Naive thymus-derived CD8-positive, alpha-beta T cell (primary cell): ENCODE data around the gene BABAM2. TPM values are rescaled to one million over a fixed set of nuclear protein-coding genes. Genes with fewer than 3 reads are reported as not detected.

Experiments used
- ATAC-seq, 2 donors: fragments of 150-1000 bp; cut with Tn5 transposase in 1 of 2; sonication (Bioruptor Pico), chemical (Tn5 transposase) in 1 of 2; 1 replicate in 1 of 2; 2 replicates in 1 of 2; pipeline ENCODE4 v1.10.0; 2021; ENCODE audit warnings: mild to moderate bottlenecking in 2 of 2, moderate library complexity in 2 of 2
- POLR2A ChIA-PET: fragments of 350-600 bp; sonication (Branson Sonifier 250); formaldehyde crosslinking; loops from one replicate; lab custom pipeline; 2021; ENCODE audit warnings: antibody characterized with exemption; lab: Charles Lee
- DNase-seq, 10 donors: peaks; one replicate each; pipeline versions ENCODE4 v3.0.0 to v3.0.0-alpha.2; 2020 to 2022
- H3K27ac Mint-ChIP-seq, 10 donors: one replicate each; pipeline ENCODE4 v1.8.0; 2020 to 2022; ENCODE audit warnings: mild to moderate bottlenecking in 10 of 10, mixed read lengths in 10 of 10, moderate library complexity in 4 of 10, inconsistent platforms in 1 of 10
- H3K27me3 Mint-ChIP-seq, 5 donors: one replicate each; pipeline ENCODE4 v1.8.0; 2021 to 2022; ENCODE audit warnings: mixed read lengths in 5 of 5
- H3K36me3 Mint-ChIP-seq, 3 donors: one replicate each; pipeline ENCODE4 v1.8.0; 2020 to 2022; ENCODE audit warnings: mixed read lengths in 3 of 3, mild to moderate bottlenecking in 2 of 3, inconsistent platforms in 1 of 3
- H3K4me1 Mint-ChIP-seq, 4 donors: one replicate each; pipeline ENCODE4 v1.8.0; 2021 to 2022; ENCODE audit warnings: mixed read lengths in 4 of 4
- H3K4me3 Mint-ChIP-seq, 10 donors: one replicate each; pipeline ENCODE4 v1.8.0; 2020 to 2022; ENCODE audit warnings: mild to moderate bottlenecking in 10 of 10, mixed read lengths in 10 of 10, moderate library complexity in 6 of 10, inconsistent platforms in 1 of 10
- H3K9me3 Mint-ChIP-seq, 9 donors: one replicate each; pipeline ENCODE4 v1.8.0; 2020 to 2022; ENCODE audit warnings: mixed read lengths in 9 of 9, mild to moderate bottlenecking in 3 of 9, inconsistent platforms in 1 of 9, moderate library complexity in 1 of 9
- polyA plus RNA-seq, 3 donors: library from polyadenylated mRNA; unstranded; fragments of 300-500 nt; fragmentation: Illumina TruSeq; gene quantifications; one replicate each; pipeline ENCODE4 v1.2.3, GENCODE V29; 2021
- total RNA-seq, 8 experiments: library from RNA in 2 of 8; stranded (reverse) in 2 of 8; gene quantifications; one replicate each; pipeline ENCODE4 v1.2.3 and lab custom pipeline; 2021 to 2026

BABAM2 gene
- total and polyA plus RNA-seq, 5 experiments from 2014 or later, result 29.6 to 60.2 (median 50.5) TPM

DNA sequence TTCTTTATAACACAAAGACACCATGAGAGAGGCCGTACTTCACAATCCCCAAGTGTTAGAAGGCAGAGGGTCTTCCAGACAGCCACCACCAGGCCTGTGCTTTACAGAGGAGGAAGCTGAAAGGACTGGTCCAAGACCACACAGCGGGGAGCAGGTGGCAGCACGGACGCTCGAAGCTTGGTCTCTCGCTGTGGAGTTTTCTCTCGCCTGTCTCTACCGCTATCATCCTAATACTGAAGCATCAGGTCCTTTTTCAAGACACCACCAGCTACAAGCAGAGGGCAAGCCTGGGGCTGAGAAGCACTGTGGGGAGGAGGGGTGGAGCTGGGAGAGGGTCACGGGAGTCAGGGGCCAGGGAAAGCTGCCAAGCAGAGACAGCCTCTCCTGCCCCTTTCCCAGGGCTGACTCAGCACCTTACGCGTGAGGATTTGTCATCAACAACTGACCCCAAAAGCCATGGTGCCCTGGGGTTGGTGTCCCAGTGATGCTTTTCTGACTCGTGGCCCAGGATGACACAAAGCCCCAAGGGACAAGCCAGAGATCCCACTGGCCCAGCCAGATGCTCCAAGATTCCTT, 470.3 kb downstream of the BABAM2 start:
- Mint-ChIP-seq H3K27ac (peak overlapping the region in 8 of 10 donors; percentile 34 to 80 (median 64)), H3K9me3 (no peaks in the 10 kb centered on the region), H3K4me3 (peak overlapping the region in 4 of 10 donors; percentile 26 to 47 (median 28)), H3K27me3 (peaks cover 0 to 19% (median 6%) of the 10 kb centered on the region in 5 donors), H3K4me1 (peaks cover 26 to 68% (median 63%) of the 10 kb centered on the region in 4 donors), H3K36me3 (no peaks in the 10 kb centered on the region)
- POLR2A ChIA-PET, result interaction anchor here (0.7 to 1.2 kb wide), 2 partner anchors 43 to 49 kb away, joined by 3 read pairs; no protein-coding TSS in a partner anchor
- ATAC-seq (no peak), DNase-seq (no peak)

- peaks cover 0 to 19% (median 6%) of the 10 kb centered on the region in 5 donors for H3K27me3 Mint-ChIP-seq
- H3K4me3 Mint-ChIP-seq, result peak overlapping the region in 1 of 10 donors; percentile 40
- ATAC-seq (no peak), DNase-seq (no peak)
- POLR2A ChIA-PET, result interaction anchor here (0.6 to 1.1 kb wide), 3 partner anchors 31 to 593 kb away, joined by 3 read pairs; partner anchors contain the start of gene FOSL2
- H3K27ac Mint-ChIP-seq, result peak overlapping the region in 6 of 10 donors; percentile 19 to 91 (median 65)
- H3K36me3 Mint-ChIP-seq, result no peaks in the 10 kb centered on the region
- no peaks in the 10 kb centered on the region for H3K9me3 Mint-ChIP-seq
- H3K4me1 Mint-ChIP-seq, result peaks cover 35 to 80% (median 75%) of the 10 kb centered on the region in 4 donors
These were observed 471.6 kb downstream of the BABAM2 start for GRCh38 chr2:28361991-28362710.

DNA sequence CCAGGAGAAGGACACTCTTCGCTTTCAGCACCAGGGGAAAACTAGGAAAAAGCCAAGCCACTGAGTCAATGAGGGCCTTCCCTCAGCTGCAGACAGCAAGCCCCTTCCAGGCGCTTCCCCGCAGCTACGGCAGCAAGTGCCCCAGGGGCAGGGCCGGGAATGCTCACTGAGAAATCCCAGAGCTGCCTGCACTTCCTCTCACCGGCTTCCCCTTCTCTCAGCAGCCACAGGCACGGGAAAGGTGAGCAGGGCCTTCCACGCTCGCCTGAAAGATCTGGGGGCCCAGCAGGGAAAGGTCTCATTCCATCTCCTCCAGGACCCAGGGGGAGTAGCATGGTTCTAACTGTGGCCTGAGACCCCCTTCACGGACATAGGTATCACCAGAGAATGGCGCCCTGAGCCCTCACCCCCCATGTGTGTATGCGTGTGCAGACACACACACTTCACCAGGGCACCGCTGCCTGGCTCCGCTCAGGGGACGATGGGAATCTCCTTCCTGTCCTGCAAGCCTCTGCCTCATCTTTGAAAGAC, 472.5 kb downstream of the BABAM2 start:
- Mint-ChIP-seq H3K4me3 (peak overlapping the region in 1 of 10 donors; percentile 36), H3K27me3 (peaks cover 0 to 19% (median 6%) of the 10 kb centered on the region in 5 donors), H3K36me3 (no peaks in the 10 kb centered on the region), H3K9me3 (no peaks in the 10 kb centered on the region), H3K27ac (peak overlapping the region in 4 of 10 donors; percentile 31 to 91 (median 57)), H3K4me1 (peaks cover 40 to 87% (median 80%) of the 10 kb centered on the region in 4 donors)
- no peak for DNase-seq
- no peak for ATAC-seq
- POLR2A ChIA-PET, result no interaction called here

DNA sequence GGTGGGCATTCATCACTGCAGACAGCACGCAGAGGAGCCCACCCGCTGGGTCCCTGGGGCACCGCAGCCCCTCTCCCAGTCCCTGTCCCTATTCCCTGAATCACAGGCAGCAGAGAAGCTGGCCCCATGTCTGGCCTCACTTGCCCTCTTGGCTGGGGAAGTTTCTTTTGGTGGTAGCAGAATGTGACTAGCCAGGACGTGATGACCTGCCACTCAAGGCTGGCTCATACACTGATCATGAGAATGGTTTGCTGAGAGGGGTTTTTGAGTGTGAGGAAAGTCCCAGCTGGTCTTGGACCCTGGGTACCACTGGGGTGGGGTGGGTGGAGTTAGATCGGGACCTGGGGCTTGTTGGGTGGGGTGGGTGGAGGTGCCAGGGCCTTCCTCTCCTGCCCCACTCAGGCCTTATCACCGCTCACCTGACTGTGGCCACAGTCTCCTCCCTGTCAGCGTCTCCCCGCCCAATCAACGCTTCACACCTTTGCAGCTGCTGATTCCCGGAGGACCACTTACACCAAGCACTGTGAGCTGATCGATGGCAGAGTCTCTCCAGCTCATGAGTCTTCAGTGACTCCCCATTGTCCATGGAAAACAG, 473.3 kb downstream of the BABAM2 start:
- H3K27ac Mint-ChIP-seq, result peak overlapping the region in 1 of 10 donors; percentile 48
- no peak for DNase-seq
- no peaks in the 10 kb centered on the region for H3K9me3 Mint-ChIP-seq
- peaks cover 0 to 19% (median 6%) of the 10 kb centered on the region in 5 donors for H3K27me3 Mint-ChIP-seq
- POLR2A ChIA-PET, result no interaction called here
- no peak for ATAC-seq
- H3K4me1 Mint-ChIP-seq, result peaks cover 38 to 83% (median 76%) of the 10 kb centered on the region in 4 donors
- no peaks in the 10 kb centered on the region for H3K36me3 Mint-ChIP-seq
- no peak overlapping the region for H3K4me3 Mint-ChIP-seq

DNA sequence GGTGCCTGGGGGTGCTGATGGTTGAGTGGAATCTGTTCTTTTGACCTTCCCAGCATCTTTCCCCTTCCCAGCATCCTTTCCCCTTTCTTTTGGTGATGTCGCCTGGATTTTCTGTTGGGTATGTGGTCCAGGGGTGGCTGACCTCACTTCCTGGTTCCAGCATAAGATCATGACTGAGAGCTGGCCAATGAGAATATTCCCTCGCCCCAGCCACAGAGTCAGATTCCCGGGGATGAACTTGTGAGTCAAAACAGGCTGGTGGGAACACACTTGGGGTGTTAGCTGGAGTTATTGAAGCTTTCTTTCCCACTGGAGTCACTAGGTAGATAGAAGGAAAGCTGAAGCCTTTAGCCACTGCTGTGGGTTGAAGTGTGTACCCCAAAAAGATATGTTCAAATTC, 474.1 kb downstream of the BABAM2 start:
- ATAC-seq (no peak), DNase-seq (no peak)
- Mint-ChIP-seq H3K36me3 (no peaks in the 10 kb centered on the region), H3K9me3 (no peaks in the 10 kb centered on the region), H3K4me3 (peak overlapping the region in 4 of 10 donors; percentile 34 to 76 (median 52)), H3K27ac (peak overlapping the region in 4 of 10 donors; percentile 25 to 52 (median 38)), H3K27me3 (peaks cover 0 to 19% (median 3%) of the 10 kb centered on the region in 5 donors), H3K4me1 (peaks cover 31 to 79% (median 70%) of the 10 kb centered on the region in 4 donors)
- POLR2A ChIA-PET, result interaction anchor here (0.9 to 1.1 kb wide), 2 partner anchors 8 to 19 kb away, joined by 3 to 4 read pairs; no protein-coding TSS in a partner anchor

DNA sequence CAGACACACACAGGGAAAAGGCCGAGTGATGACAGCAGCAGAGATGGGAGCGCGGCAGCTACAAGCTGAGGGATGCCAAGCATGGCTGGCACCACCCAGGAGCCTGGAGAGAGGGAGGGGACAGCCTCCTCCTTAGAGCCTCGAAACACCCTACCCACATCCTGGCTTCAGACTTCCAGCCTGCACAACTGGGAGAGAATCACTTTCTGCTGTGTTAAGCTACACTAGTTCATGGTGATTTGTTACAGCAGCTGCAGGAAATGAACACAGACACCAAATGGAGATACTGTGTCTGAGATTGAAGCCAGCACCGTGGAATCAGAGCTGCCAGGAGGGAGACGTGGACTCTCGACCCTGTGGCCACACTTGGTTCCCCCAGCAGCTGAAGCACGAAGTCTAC, 474.6 kb downstream of the BABAM2 start:
- H3K4me3 Mint-ChIP-seq, result peak overlapping the region in 5 of 10 donors; percentile 30 to 76 (median 49)

GRCh38 chr2:28366149-28366495, 475.6 kb downstream of the BABAM2 start:
- H3K27me3 Mint-ChIP-seq, result peaks cover 0 to 19% (median 3%) of the 10 kb centered on the region in 5 donors
- peak in 1 of 10 donors; percentile 15 for DNase-seq
- peak overlapping the region in 9 of 10 donors; percentile 32 to 94 (median 85) for H3K4me3 Mint-ChIP-seq
- peaks cover 0 to 4% (median 0%) of the 10 kb centered on the region in 9 donors for H3K9me3 Mint-ChIP-seq
- H3K4me1 Mint-ChIP-seq, result peaks cover 29 to 73% (median 55%) of the 10 kb centered on the region in 4 donors
- no peak for ATAC-seq
- peak overlapping the region in 5 of 10 donors; percentile 66 to 93 (median 85) for H3K27ac Mint-ChIP-seq
- POLR2A ChIA-PET, result interaction anchor here (1.2 kb wide), 2 partner anchors 12 to 13 kb away, joined by 3 read pairs; no protein-coding TSS in a partner anchor
- no peaks in the 10 kb centered on the region for H3K36me3 Mint-ChIP-seq

More for the DNA sequence above, 474.6 kb downstream of the BABAM2 start:
- DNase-seq, result no peak
- peaks cover 0 to 19% (median 3%) of the 10 kb centered on the region in 5 donors for H3K27me3 Mint-ChIP-seq
- no peaks in the 10 kb centered on the region for H3K9me3 Mint-ChIP-seq
- H3K27ac Mint-ChIP-seq, result peak overlapping the region in 5 of 10 donors; percentile 1 to 48 (median 29)
- POLR2A ChIA-PET, result interaction anchor here (0.9 to 1.1 kb wide), 2 partner anchors 9 to 20 kb away, joined by 3 to 4 read pairs; no protein-coding TSS in a partner anchor
- H3K4me1 Mint-ChIP-seq, result peaks cover 29 to 74% (median 65%) of the 10 kb centered on the region in 4 donors
- no peak for ATAC-seq
- H3K36me3 Mint-ChIP-seq, result no peaks in the 10 kb centered on the region

GRCh38 chr2:28366496-28367282, 476.2 kb downstream of the BABAM2 start:
- DNase-seq, result peak in 9 of 10 donors; percentile 31 to 77 (median 60)
- Mint-ChIP-seq H3K9me3 (peaks cover 0 to 4% (median 0%) of the 10 kb centered on the region in 9 donors), H3K36me3 (no peaks in the 10 kb centered on the region), H3K4me3 (peak overlapping the region; percentile 66 to 94 (median 84)), H3K27ac (peak overlapping the region in 9 of 10 donors; percentile 66 to 93 (median 84)), H3K4me1 (peaks cover 29 to 70% (median 51%) of the 10 kb centered on the region in 4 donors), H3K27me3 (peaks cover 0 to 19% (median 3%) of the 10 kb centered on the region in 5 donors)
- POLR2A ChIA-PET, result interaction anchor here (1.2 kb wide), 2 partner anchors 12 to 13 kb away, joined by 3 read pairs; no protein-coding TSS in a partner anchor
- peak; percentile 94 to 97 for ATAC-seq

- Mint-ChIP-seq H3K27me3 (peaks cover 0 to 9% (median 0%) of the 10 kb centered on the region in 5 donors), H3K27ac (peak overlapping the region in 5 of 10 donors; percentile 4 to 86 (median 70)), H3K36me3 (no peaks in the 10 kb centered on the region), H3K9me3 (peaks cover 0 to 4% (median 0%) of the 10 kb centered on the region in 9 donors), H3K4me3 (peak overlapping the region in 6 of 10 donors; percentile 64 to 94 (median 85)), H3K4me1 (peaks cover 23 to 60% (median 44%) of the 10 kb centered on the region in 4 donors)
- DNase-seq (no peak), ATAC-seq (no peak)
- POLR2A ChIA-PET, result no interaction called here
These were observed 477.3 kb downstream of the BABAM2 start for GRCh38 chr2:28367667-28368356.

- Mint-ChIP-seq H3K27ac (no peak overlapping the region), H3K27me3 (peaks cover 0 to 3% (median 0%) of the 10 kb centered on the region in 5 donors), H3K4me3 (no peak overlapping the region), H3K4me1 (peaks cover 21 to 54% (median 43%) of the 10 kb centered on the region in 4 donors), H3K9me3 (peaks cover 0 to 4% (median 0%) of the 10 kb centered on the region in 9 donors), H3K36me3 (no peaks in the 10 kb centered on the region)
- ATAC-seq (no peak), DNase-seq (no peak)
- POLR2A ChIA-PET, result no interaction called here
These were observed 477.8 kb downstream of the BABAM2 start for GRCh38 chr2:28368357-28368798.

GRCh38 chr2:28369358-28369757, 478.8 kb downstream of the BABAM2 start:
- Mint-ChIP-seq H3K27ac (peak overlapping the region in 3 of 10 donors; percentile 24 to 68 (median 52)), H3K4me3 (no peak overlapping the region)

More at GRCh38 chr2:28369358-28369757, 478.8 kb downstream of the BABAM2 start:
- H3K4me1 Mint-ChIP-seq, result peaks cover 17 to 47% (median 38%) of the 10 kb centered on the region in 4 donors
- DNase-seq, result no peak
- H3K9me3 Mint-ChIP-seq, result peaks cover 0 to 4% (median 0%) of the 10 kb centered on the region in 9 donors
- ATAC-seq, result no peak
- POLR2A ChIA-PET, result no interaction called here
- no peaks in the 10 kb centered on the region for H3K27me3 Mint-ChIP-seq
- no peaks in the 10 kb centered on the region for H3K36me3 Mint-ChIP-seq
